ENCODE measurements around the gene NAP1L4.
A peak's percentile ranks its signal among the peaks of the same experiment; 100 is the strongest.

DNA sequence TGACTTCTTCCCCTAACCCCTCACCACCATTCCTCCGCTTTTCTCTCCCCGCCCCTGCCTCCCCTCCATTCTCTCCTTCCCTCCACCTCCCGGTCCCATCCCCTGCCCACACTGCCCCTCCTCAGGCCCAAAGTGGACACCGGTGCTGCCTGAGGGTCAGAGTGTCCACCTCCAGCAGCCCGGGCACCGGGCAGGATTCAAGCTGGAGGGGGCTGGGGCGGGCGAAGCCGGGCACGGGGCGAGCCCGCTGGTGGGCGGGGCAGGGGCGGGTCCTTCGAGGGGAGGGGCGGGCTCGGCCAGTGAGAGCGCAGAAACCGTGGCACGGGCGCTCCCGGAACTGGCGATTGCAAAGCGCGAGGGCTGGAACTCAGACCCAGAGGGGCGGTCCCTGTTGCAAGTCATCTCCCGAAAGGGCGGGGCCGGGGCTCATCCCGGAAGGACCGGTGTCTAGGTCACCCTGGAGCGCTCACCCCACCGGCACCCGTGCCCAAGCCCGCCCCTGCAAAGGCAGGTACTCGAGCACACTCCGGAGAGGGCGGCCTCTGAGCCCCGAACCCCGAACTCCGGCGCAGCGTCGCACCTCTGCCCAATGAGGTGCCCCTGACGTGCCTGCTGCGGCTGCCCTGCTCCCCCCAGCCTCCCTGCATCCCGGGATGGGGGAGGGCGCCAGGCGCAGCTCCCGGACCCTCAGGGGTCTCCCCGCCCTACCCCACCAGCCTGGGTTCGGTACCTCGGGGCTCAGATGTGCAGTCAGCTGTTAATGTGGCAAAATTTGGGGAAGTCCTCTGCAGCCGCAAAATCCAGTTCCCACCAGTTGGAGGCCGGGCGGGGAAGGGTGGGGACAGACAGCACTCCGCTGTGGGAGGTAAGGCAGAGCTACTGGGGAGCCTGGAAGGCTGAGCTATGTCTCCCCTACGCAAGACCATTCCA lies 90.0 kb downstream of the NAP1L4 start:
- TF ChIP-seq, protein P1, sequence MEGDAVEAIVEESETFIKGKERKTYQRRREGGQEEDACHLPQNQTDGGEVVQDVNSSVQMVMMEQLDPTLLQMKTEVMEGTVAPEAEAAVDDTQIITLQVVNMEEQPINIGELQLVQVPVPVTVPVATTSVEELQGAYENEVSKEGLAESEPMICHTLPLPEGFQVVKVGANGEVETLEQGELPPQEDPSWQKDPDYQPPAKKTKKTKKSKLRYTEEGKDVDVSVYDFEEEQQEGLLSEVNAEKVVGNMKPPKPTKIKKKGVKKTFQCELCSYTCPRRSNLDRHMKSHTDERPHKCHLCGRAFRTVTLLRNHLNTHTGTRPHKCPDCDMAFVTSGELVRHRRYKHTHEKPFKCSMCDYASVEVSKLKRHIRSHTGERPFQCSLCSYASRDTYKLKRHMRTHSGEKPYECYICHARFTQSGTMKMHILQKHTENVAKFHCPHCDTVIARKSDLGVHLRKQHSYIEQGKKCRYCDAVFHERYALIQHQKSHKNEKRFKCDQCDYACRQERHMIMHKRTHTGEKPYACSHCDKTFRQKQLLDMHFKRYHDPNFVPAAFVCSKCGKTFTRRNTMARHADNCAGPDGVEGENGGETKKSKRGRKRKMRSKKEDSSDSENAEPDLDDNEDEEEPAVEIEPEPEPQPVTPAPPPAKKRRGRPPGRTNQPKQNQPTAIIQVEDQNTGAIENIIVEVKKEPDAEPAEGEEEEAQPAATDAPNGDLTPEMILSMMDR (IDR thresholded peaks at IDR 0.05) = no peak
- TF ChIP-seq EP300 (IDR thresholded peaks at IDR 0.05) = peak; percentile 31
- peak; percentile 19 for TF ChIP-seq POLR2A (IDR thresholded peaks at IDR 0.05)
